Activated T-cell treated with anti-CD3 and anti-CD28 coated beads for 48 hours (primary cell): Measurements from ENCODE around the gene IKZF1.
A peak's percentile ranks its signal among the peaks of the same experiment; 100 is the strongest.
"Not testable (repeated sequence)": the region's sequence is repeated elsewhere in the genome, so short reads cannot be mapped to it uniquely, and the experiment has no call there.

Experiments used
- DNase-seq: peaks from one replicate; pipeline ENCODE4 v3.0.0-alpha.2; 2020; ENCODE audit warnings: low read depth

Gene IKZF1

GRCh38 chr7:50334341-50334994, 30.0 kb downstream of the IKZF1 start:
- no peak for DNase-seq

GRCh38 chr7:50335230-50335794, 30.8 kb downstream of the IKZF1 start:
- no peak for DNase-seq

- DNase-seq, result peak; percentile 80
Measured at GRCh38 chr7:50335795-50336754, 31.6 kb downstream of the IKZF1 start.

- DNase-seq, result no peak
Measured at GRCh38 chr7:50336894-50337703, 32.6 kb downstream of the IKZF1 start.

GRCh38 chr7:50339472-50339871, 35.0 kb downstream of the IKZF1 start:
- not testable (repeated sequence) for DNase-seq

- no peak for DNase-seq
Measured at GRCh38 chr7:50339990-50340500, 35.5 kb downstream of the IKZF1 start.

GRCh38 chr7:50341724-50342123, 37.2 kb downstream of the IKZF1 start:
- DNase-seq, result no peak

- no peak for DNase-seq
Measured at GRCh38 chr7:50342616-50343114, 38.1 kb downstream of the IKZF1 start.

GRCh38 chr7:50346545-50347497, 42.3 kb downstream of the IKZF1 start:
- DNase-seq, result no peak

- DNase-seq, result no peak
Measured at GRCh38 chr7:50347693-50348092, 43.2 kb downstream of the IKZF1 start.

GRCh38 chr7:50348469-50349162, 44.1 kb downstream of the IKZF1 start:
- no peak for DNase-seq

GRCh38 chr7:50349399-50349798, 44.9 kb downstream of the IKZF1 start:
- no peak for DNase-seq

- peak; percentile 79 for DNase-seq
Measured at GRCh38 chr7:50349963-50350944, 45.7 kb downstream of the IKZF1 start.

GRCh38 chr7:50351267-50351666, 46.8 kb downstream of the IKZF1 start:
- no peak for DNase-seq

- no peak for DNase-seq
Measured at GRCh38 chr7:50352282-50352681, 47.8 kb downstream of the IKZF1 start.

- no peak for DNase-seq
Measured at GRCh38 chr7:50352751-50353150, 48.2 kb downstream of the IKZF1 start.

GRCh38 chr7:50353201-50353600, 48.7 kb downstream of the IKZF1 start:
- no peak for DNase-seq

GRCh38 chr7:50353894-50354595, 49.5 kb downstream of the IKZF1 start:
- DNase-seq, result no peak
